ENCODE results near the gene MTHFD2L. TPM values are rescaled to one million over a fixed set of nuclear protein-coding genes. Genes with fewer than 3 reads are reported as not detected.

Gene MTHFD2L
- total RNA-seq, 1 donor from 2014 or later: 12.4 TPM

- Histone ChIP-seq H3K79me2 (ENCODE audit: insufficient read depth, low read length) (no peaks in the 10 kb centered on the region), H3K27ac (ENCODE audit: low read depth, low read length) (no peak overlapping the region), H2AFZ (ENCODE audit: low read depth, low read length) (no peak overlapping the region), H3K27me3 (ENCODE audit: insufficient read depth, low read length) (no peaks in the 10 kb centered on the region), H3K4me2 (ENCODE audit: low read length) (no peak overlapping the region), H3K9me3 (ENCODE audit: insufficient read depth, low read depth, low read length) (no peaks in the 10 kb centered on the region), H3K9ac (ENCODE audit: low read length) (no peak overlapping the region), H4K20me1 (ENCODE audit: insufficient read depth, low read length) (no peaks in the 10 kb centered on the region), H3K4me3 (ENCODE audit: insufficient read depth, low read depth, low read length) (no peak overlapping the region), H3K4me1 (ENCODE audit: insufficient read depth, low read length) (no peaks in the 10 kb centered on the region), H3K36me3 (ENCODE audit: insufficient read depth, low read length) (no peaks in the 10 kb centered on the region)
- H3K9me3 Mint-ChIP-seq (ENCODE audit: unreplicated experiment): no peaks in the 10 kb centered on the region
- H3K4me3 Mint-ChIP-seq (ENCODE audit: unreplicated experiment): no peak overlapping the region
- DNase-seq (ENCODE audit: low read depth) (no peak), FAIRE-seq (no peak)
- no peak for TF ChIP-seq EZH2 (IDR thresholded peaks at IDR 0.05; ENCODE audit: insufficient read depth, low read length)
- no peak for TF ChIP-seq CTCF (IDR thresholded peaks at IDR 0.05; ENCODE audit: insufficient read depth, low read depth, low read length)
- no peaks in the 10 kb centered on the region for H3K27me3 Mint-ChIP-seq (ENCODE audit: low read depth, unreplicated experiment)
- H3K36me3 Mint-ChIP-seq (ENCODE audit: low read depth, unreplicated experiment): no peaks in the 10 kb centered on the region
- peaks cover 9% of the 10 kb centered on the region for H3K4me1 Mint-ChIP-seq (ENCODE audit: low read depth, unreplicated experiment)
- no peak overlapping the region for H3K27ac Mint-ChIP-seq (ENCODE audit: unreplicated experiment)
Observed at GRCh38 chr4:74309223-74309622, 151.3 kb downstream of the MTHFD2L start.

DNA sequence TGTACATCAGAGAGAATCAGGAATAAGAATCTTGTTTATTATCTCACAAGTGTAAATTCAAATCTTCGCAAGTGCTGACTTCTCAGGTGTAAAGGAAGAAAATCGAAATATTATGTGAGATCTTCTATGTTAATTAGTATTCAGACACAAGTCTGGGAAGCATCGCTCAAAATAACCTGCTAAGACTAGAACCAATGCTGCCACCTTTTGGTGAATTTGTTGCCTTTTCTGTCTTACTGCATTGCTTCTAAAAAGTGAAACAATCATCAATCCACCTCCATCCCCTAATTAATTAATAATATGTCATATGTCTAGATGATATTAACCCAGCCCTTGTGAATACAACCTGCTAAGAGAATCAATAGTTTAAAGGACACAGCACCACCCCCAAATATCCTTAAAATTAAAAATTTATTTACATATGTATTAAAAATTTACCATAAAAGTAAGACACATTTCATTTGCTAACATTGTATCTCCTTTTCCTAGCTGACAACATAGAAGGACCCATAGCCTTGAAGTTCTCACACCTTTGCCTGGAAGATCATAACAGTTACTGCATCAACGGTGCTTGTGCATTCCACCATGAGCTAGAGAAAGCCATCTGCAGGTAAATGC lies 153.9 kb downstream of the MTHFD2L start:
- Histone ChIP-seq H3K36me3 (ENCODE audit: insufficient read depth, low read length) (no peaks in the 10 kb centered on the region), H3K4me1 (ENCODE audit: insufficient read depth, low read length) (no peaks in the 10 kb centered on the region), H3K27ac (ENCODE audit: low read depth, low read length) (no peak overlapping the region), H3K79me2 (ENCODE audit: insufficient read depth, low read length) (no peaks in the 10 kb centered on the region), H3K9ac (ENCODE audit: low read length) (no peak overlapping the region), H3K4me2 (ENCODE audit: low read length) (no peak overlapping the region), H3K27me3 (ENCODE audit: insufficient read depth, low read length) (no peaks in the 10 kb centered on the region), H4K20me1 (ENCODE audit: insufficient read depth, low read length) (no peaks in the 10 kb centered on the region), H2AFZ (ENCODE audit: low read depth, low read length) (no peak overlapping the region), H3K9me3 (ENCODE audit: insufficient read depth, low read depth, low read length) (no peaks in the 10 kb centered on the region), H3K4me3 (ENCODE audit: insufficient read depth, low read depth, low read length) (no peak overlapping the region)
- Mint-ChIP-seq H3K27ac (ENCODE audit: unreplicated experiment) (no peak overlapping the region), H3K4me1 (ENCODE audit: low read depth, unreplicated experiment) (peaks cover 14% of the 10 kb centered on the region), H3K27me3 (ENCODE audit: low read depth, unreplicated experiment) (no peaks in the 10 kb centered on the region), H3K9me3 (ENCODE audit: unreplicated experiment) (no peaks in the 10 kb centered on the region), H3K36me3 (ENCODE audit: low read depth, unreplicated experiment) (no peaks in the 10 kb centered on the region), H3K4me3 (ENCODE audit: unreplicated experiment) (no peak overlapping the region)
- TF ChIP-seq EZH2 (IDR thresholded peaks at IDR 0.05; ENCODE audit: insufficient read depth, low read length): no peak
- TF ChIP-seq CTCF (IDR thresholded peaks at IDR 0.05; ENCODE audit: insufficient read depth, low read depth, low read length): peak; percentile 66
- DNase-seq (ENCODE audit: low read depth) (peak; percentile 39), FAIRE-seq (peak; percentile 13)

DNA sequence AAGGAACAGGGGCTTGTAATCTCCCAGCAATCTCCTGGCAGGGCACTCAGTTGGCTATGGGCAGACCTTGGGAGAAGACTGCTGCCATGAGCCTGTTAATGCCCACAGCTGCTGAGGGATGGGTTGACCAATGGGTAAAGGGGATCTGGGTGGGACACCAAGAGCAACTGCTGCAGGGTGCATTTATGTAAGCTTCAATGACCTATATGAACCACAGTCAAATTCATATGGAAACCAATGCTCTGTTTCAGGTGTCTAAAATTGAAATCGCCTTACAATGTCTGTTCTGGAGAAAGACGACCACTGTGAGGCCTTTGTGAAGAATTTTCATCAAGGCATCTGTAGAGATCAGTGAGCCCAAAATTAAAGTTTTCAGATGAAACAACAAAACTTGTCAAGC lies 156.4 kb downstream of the MTHFD2L start:
- Mint-ChIP-seq H3K27me3 (ENCODE audit: low read depth, unreplicated experiment) (no peaks in the 10 kb centered on the region), H3K4me3 (ENCODE audit: unreplicated experiment) (no peak overlapping the region), H3K36me3 (ENCODE audit: low read depth, unreplicated experiment) (no peaks in the 10 kb centered on the region), H3K27ac (ENCODE audit: unreplicated experiment) (no peak overlapping the region), H3K9me3 (ENCODE audit: unreplicated experiment) (no peaks in the 10 kb centered on the region), H3K4me1 (ENCODE audit: low read depth, unreplicated experiment) (peaks cover 7% of the 10 kb centered on the region)
- no peak for DNase-seq (ENCODE audit: low read depth)
- H3K27me3 ChIP-seq (ENCODE audit: insufficient read depth, low read length): no peaks in the 10 kb centered on the region
- H3K79me2 ChIP-seq (ENCODE audit: insufficient read depth, low read length): no peaks in the 10 kb centered on the region
- no peaks in the 10 kb centered on the region for H4K20me1 ChIP-seq (ENCODE audit: insufficient read depth, low read length)
- H2AFZ ChIP-seq (ENCODE audit: low read depth, low read length): no peak overlapping the region
- no peaks in the 10 kb centered on the region for H3K36me3 ChIP-seq (ENCODE audit: insufficient read depth, low read length)
- no peak for TF ChIP-seq EZH2 (IDR thresholded peaks at IDR 0.05; ENCODE audit: insufficient read depth, low read length)
- TF ChIP-seq CTCF (IDR thresholded peaks at IDR 0.05; ENCODE audit: insufficient read depth, low read depth, low read length): no peak
- H3K4me1 ChIP-seq (ENCODE audit: insufficient read depth, low read length): no peaks in the 10 kb centered on the region
- no peak overlapping the region for H3K4me3 ChIP-seq (ENCODE audit: insufficient read depth, low read depth, low read length)
- no peak overlapping the region for H3K4me2 ChIP-seq (ENCODE audit: low read length)
- H3K9me3 ChIP-seq (ENCODE audit: insufficient read depth, low read depth, low read length): no peaks in the 10 kb centered on the region
- no peak for FAIRE-seq
- H3K9ac ChIP-seq (ENCODE audit: low read length): no peak overlapping the region
- H3K27ac ChIP-seq (ENCODE audit: low read depth, low read length): no peak overlapping the region
